Endothelial cell of umbilical vein (primary cell): Measurements from ENCODE around the gene HBP1. TPM values are rescaled to one million over a fixed set of nuclear protein-coding genes. Genes with fewer than 3 reads are reported as not detected.

ENCODE experiments used
- BruUV-seq: library from RNA; stranded (reverse); fragments of 400-500 nt; replicated peaks from 2 replicates; lab custom pipeline; 2021; lab: Mats Ljungman, UMichigan
- CTCF ChIA-PET: fragments of 300-600, 350-600 bp; sonication (Branson Sonifier 250); formaldehyde crosslinking; loops from one replicate; lab custom pipeline; 2021; ENCODE audit warnings: antibody characterized with exemption, inconsistent platforms; lab: Charles Lee
- POLR2A ChIA-PET: fragments of 300-600, 350-600 bp; sonication (Branson Sonifier 250); formaldehyde crosslinking; loops from one replicate; lab custom pipeline; 2021; ENCODE audit warnings: antibody characterized with exemption, inconsistent platforms; lab: Charles Lee
- DNase-seq: peaks from one replicate; pipeline ENCODE4 v3.0.0-alpha.2; 2011; ENCODE audit warnings: low read depth, low spot score
- FAIRE-seq: peaks from 2 replicates; lab custom pipeline; 2011; peaks lifted over from hg19 to GRCh38; lab: Jason Lieb, UNC
- H2AFZ ChIP-seq: 2 replicates; pipeline ENCODE4 v1.6.0; 2012; ENCODE audit warnings: low read depth, low read length, control low read depth, inconsistent platforms
- H3K27ac ChIP-seq: 2 replicates; pipeline ENCODE4 v1.5.1; 2011; ENCODE audit warnings: low read depth, mild to moderate bottlenecking, control low read depth, low read length, moderate library complexity; ENCODE audit not compliant: insufficient read depth
- H3K27me3 ChIP-seq, 2 experiments: 2 replicates each; pipeline versions ENCODE4 v1.6.0 to v1.6.1; 2011; ENCODE audit warnings: low read length in 2 of 2, mixed read lengths in 1 of 2; ENCODE audit not compliant: control insufficient read depth in 2 of 2, insufficient read depth in 2 of 2
- H3K36me3 ChIP-seq, 2 experiments: 2 replicates in 1 of 2; 3 replicates in 1 of 2; pipeline ENCODE4 v1.5.1; 2011; ENCODE audit warnings: low read length in 2 of 2, mild to moderate bottlenecking in 1 of 2, moderate library complexity in 1 of 2; ENCODE audit not compliant: control insufficient read depth in 2 of 2, insufficient read depth in 2 of 2; ENCODE audit errors: extremely low read depth in 1 of 2
- H3K4me1 ChIP-seq: 3 replicates; pipeline ENCODE4 v1.5.1; 2011; ENCODE audit warnings: mild to moderate bottlenecking, low read length; ENCODE audit not compliant: control insufficient read depth, insufficient read depth; ENCODE audit errors: extremely low read depth
- H3K4me2 ChIP-seq: 2 replicates; pipeline ENCODE4 v1.6.1; 2011; ENCODE audit warnings: low read length, control low read depth, mixed read lengths; ENCODE audit not compliant: insufficient read depth
- H3K4me3 ChIP-seq, 3 experiments: fragments of 200-600 bp in 1 of 3; sonication (generic), shearing (Covaris generic) in 1 of 3; replicated peaks in 1 of 3; 2 replicates each; pipeline ENCODE4 v1.5.1; 2011 to 2016; ENCODE audit warnings: control low read depth in 3 of 3, low read length in 3 of 3, mild to moderate bottlenecking in 2 of 3, inconsistent platforms in 1 of 3, low read depth in 1 of 3, moderate library complexity in 1 of 3; ENCODE audit not compliant: insufficient read depth in 1 of 3
- H3K79me2 ChIP-seq: 2 replicates; pipeline ENCODE4 v1.6.0; 2012; ENCODE audit warnings: low read length, inconsistent platforms; ENCODE audit not compliant: control insufficient read depth, insufficient read depth
- H3K9ac ChIP-seq: replicated peaks from 2 replicates; pipeline ENCODE3; 2011; ENCODE audit warnings: low read length, control low read depth; ENCODE audit not compliant: insufficient read depth; ENCODE audit errors: extremely low read depth
- H3K9me1 ChIP-seq: replicated peaks from 3 replicates; pipeline ENCODE4 v1.6.0; 2011; ENCODE audit warnings: mild to moderate bottlenecking, low read length; ENCODE audit not compliant: control insufficient read depth, insufficient read depth; ENCODE audit errors: extremely low read depth
- H3K9me3 ChIP-seq: replicated peaks from 2 replicates; pipeline ENCODE4 v1.5.1; 2012; ENCODE audit warnings: low read length, inconsistent platforms; ENCODE audit not compliant: control insufficient read depth, insufficient read depth
- H4K20me1 ChIP-seq: replicated peaks from 2 replicates; pipeline ENCODE3; 2011; ENCODE audit warnings: mild to moderate bottlenecking, low read length; ENCODE audit not compliant: control insufficient read depth, insufficient read depth; ENCODE audit errors: extremely low read depth
- EZH2 ChIP-seq: IDR thresholded peaks from 2 replicates; pipeline ENCODE4 v1.6.1; 2012; ENCODE audit warnings: borderline replicate concordance, low read depth, mild to moderate bottlenecking, moderate library complexity, low read length, inconsistent platforms; ENCODE audit not compliant: severe bottlenecking
- FOS ChIP-seq: IDR thresholded peaks from 2 replicates; pipeline ENCODE4 v1.6.1; 2011; ENCODE audit warnings: mild to moderate bottlenecking, low read length, moderate library complexity, borderline replicate concordance; ENCODE audit not compliant: insufficient read depth
- JUN ChIP-seq: IDR thresholded peaks from 2 replicates; pipeline ENCODE4 v1.6.1; 2011; ENCODE audit warnings: borderline replicate concordance, low read depth; ENCODE audit not compliant: insufficient read length, insufficient read depth
- MYC ChIP-seq: IDR thresholded peaks from one replicate; pipeline ENCODE4 v1.6.1; 2011; ENCODE audit warnings: mild to moderate bottlenecking, low read depth, low read length
- POLR2A ChIP-seq: IDR thresholded peaks from 2 replicates; pipeline ENCODE4 v1.6.1; 2012; ENCODE audit warnings: low read depth, mild to moderate bottlenecking, control low read depth, low read length
- POLR2AphosphoS5 ChIP-seq: IDR thresholded peaks from 2 replicates; pipeline ENCODE4 v1.6.1; 2012; ENCODE audit warnings: low read depth, mild to moderate bottlenecking, control low read depth, low read length, moderate library complexity; ENCODE audit not compliant: insufficient read depth
- dilution Hi-C: fragments of 300-500 bp; cut with MboI; formaldehyde crosslinking; loops from one replicate; pipeline ENCODE4 v1.15.0; 2019; ENCODE audit warnings: low sequenced_read_pairs; ENCODE audit not compliant: extremely low pct_ligation_motif_present
- intact Hi-C: fragments of 100-400 bp; cut with micrococcal nuclease; formaldehyde crosslinking; loops from one replicate; pipeline ENCODE4 v1.10.0; 2022
- polyA plus RNA-seq, 4 experiments: library from polyadenylated mRNA; depleted of rRNA in 3 of 4; stranded (reverse) in 3 of 4; unstranded in 1 of 4; fragments of >200 nt; gene quantifications; 2 replicates each; pipeline versions ENCODE4 v1.2.1 to v1.2.3, GENCODE V29; 2011 to 2012; ENCODE audit warnings: missing spikeins in 1 of 4
- total RNA-seq: library from RNA; stranded (reverse); gene quantifications from 2 replicates; pipeline ENCODE4 v1.2.3, GENCODE V29; 2021
- TF ChIP-seq, protein P1 (sequence below), 2 donors: IDR thresholded peaks; 1 replicate in 1 of 2; 2 replicates in 1 of 2; pipeline ENCODE4 v1.5.1; 2011; ENCODE audit warnings: low read length in 2 of 2, mild to moderate bottlenecking in 2 of 2, moderate library complexity in 2 of 2, control low read depth in 1 of 2, inconsistent platforms in 1 of 2, low read depth in 1 of 2; ENCODE audit not compliant: insufficient read depth in 1 of 2; ENCODE audit errors: extremely low read depth in 1 of 2

Gene HBP1
- total and polyA plus RNA-seq, 2 donors (not counting 3 experiments of a cell fraction or from before 2014, with no cell fraction given), result 49.6 to 63.4 TPM

DNA sequence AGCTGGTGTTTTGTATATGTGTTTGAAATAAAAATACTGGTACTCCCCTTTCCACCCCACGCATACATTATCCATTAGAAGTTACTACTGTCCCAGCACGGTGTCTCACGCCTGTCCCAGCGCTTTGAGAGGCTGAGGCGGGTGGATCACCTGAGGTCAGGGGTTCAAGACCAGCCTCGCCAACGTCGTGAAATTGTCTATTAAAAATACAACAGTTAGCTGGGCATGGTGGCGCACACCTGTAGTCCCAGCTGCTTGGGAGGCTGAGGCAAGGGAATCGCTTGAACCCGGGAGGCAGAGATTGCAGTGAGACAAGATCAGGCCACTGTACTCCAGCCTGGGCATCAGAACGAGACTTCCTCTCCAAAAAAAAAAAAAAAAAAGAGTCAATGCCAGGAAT lies 2.7 kb downstream of the HBP1 start:
- TF ChIP-seq, protein P1, sequence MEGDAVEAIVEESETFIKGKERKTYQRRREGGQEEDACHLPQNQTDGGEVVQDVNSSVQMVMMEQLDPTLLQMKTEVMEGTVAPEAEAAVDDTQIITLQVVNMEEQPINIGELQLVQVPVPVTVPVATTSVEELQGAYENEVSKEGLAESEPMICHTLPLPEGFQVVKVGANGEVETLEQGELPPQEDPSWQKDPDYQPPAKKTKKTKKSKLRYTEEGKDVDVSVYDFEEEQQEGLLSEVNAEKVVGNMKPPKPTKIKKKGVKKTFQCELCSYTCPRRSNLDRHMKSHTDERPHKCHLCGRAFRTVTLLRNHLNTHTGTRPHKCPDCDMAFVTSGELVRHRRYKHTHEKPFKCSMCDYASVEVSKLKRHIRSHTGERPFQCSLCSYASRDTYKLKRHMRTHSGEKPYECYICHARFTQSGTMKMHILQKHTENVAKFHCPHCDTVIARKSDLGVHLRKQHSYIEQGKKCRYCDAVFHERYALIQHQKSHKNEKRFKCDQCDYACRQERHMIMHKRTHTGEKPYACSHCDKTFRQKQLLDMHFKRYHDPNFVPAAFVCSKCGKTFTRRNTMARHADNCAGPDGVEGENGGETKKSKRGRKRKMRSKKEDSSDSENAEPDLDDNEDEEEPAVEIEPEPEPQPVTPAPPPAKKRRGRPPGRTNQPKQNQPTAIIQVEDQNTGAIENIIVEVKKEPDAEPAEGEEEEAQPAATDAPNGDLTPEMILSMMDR (IDR thresholded peaks at IDR 0.05; ENCODE audit: extremely low read depth in 1 of 2, insufficient read depth in 1 of 2, low read depth in 1 of 2, low read length in 2 of 2), result no peak
- no peak for TF ChIP-seq MYC
- CTCF ChIA-PET, result interaction anchor here (1.2 kb wide), 1 partner anchor 224 kb away, joined by 3 read pairs; no protein-coding TSS in a partner anchor
- H3K9me3 ChIP-seq, result no peaks in the 10 kb centered on the region
- H3K27me3 ChIP-seq, result no peaks in the 10 kb centered on the region
- FAIRE-seq (no peak), DNase-seq (no peak)
- H3K79me2 ChIP-seq, result peaks cover 63% of the 10 kb centered on the region
- POLR2A ChIA-PET, result no interaction called here
- no peak overlapping the region for H2AFZ ChIP-seq
- no peaks in the 10 kb centered on the region for H3K9me1 ChIP-seq
- peaks cover 14% of the 10 kb centered on the region for H3K4me1 ChIP-seq
- H3K4me2 ChIP-seq, result no peak overlapping the region
- H3K9ac ChIP-seq, result no peak overlapping the region
- intact Hi-C loops, result no loop called here
- H3K27ac ChIP-seq, result no peak overlapping the region
- BruUV-seq, result TSS peak; percentile 4
- dilution Hi-C loops, result no loop called here
- no peaks in the 10 kb centered on the region for H3K36me3 ChIP-seq
- H3K4me3 ChIP-seq, result no peak overlapping the region
- peaks cover 11% of the 10 kb centered on the region for H4K20me1 ChIP-seq

DNA sequence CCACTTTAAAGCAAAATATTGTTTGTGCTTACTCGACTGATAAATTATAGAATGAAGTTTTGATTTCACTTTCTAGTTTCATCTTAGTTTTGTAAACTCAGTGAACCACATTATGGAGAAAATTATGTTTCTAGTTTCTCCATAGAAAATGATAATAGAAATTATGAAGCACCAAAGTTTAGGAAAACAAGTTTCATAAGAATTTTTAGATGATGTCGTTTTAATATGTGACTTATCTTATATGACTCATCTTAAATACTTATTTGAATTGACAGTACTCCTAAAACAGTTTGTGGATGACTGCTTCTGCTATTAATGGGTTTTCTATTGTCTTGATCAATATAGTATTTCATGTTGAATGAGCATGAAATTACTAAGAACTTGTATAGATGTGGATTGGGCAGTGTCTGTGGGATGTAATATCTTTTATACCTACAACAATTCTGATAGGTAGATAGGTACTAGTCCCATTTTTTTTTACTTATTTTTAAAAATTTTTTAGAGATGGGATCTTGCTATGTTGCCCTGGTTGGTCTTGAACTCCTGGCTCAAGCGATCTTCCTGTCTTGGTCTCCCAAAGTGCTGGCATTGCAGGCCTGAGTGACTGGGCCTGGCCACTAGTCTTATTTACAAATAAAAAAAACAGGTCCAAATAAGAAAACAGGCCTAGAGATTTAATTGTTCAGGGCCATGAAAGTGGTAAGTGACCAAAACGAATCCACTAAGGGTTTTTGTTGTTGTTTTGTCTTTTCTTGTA lies 3.7 kb downstream of the HBP1 start:
- no peak for FAIRE-seq
- intact Hi-C loops, result no loop called here

More for the DNA sequence above, 3.7 kb downstream of the HBP1 start:
- Histone ChIP-seq H2AFZ (no peak overlapping the region), H3K79me2 (peaks cover 72% of the 10 kb centered on the region), H4K20me1 (peaks cover 11% of the 10 kb centered on the region), H3K9me1 (no peaks in the 10 kb centered on the region), H3K4me2 (no peak overlapping the region), H3K4me1 (peaks cover 6% of the 10 kb centered on the region), H3K27ac (no peak overlapping the region), H3K27me3 (no peaks in the 10 kb centered on the region), H3K4me3 (no peak overlapping the region), H3K9me3 (no peaks in the 10 kb centered on the region), H3K36me3 (no peaks in the 10 kb centered on the region), H3K9ac (no peak overlapping the region)
- DNase-seq, result no peak
- TF ChIP-seq POLR2AphosphoS5, result no peak
- no peak for TF ChIP-seq FOS
- TF ChIP-seq POLR2A, result no peak
- TF ChIP-seq, protein P1 (IDR thresholded peaks at IDR 0.05; ENCODE audit: extremely low read depth in 1 of 2, insufficient read depth in 1 of 2, low read depth in 1 of 2, low read length in 2 of 2), result no peak
- no peak for TF ChIP-seq EZH2
- TF ChIP-seq JUN, result peak; percentile 15
- TF ChIP-seq MYC, result no peak
- BruUV-seq, result TSS peak; percentile 0
- dilution Hi-C loops, result no loop called here
- POLR2A ChIA-PET, result interaction anchor here (0.6 kb wide), 1 partner anchor 1067 kb away, joined by 3 read pairs; no protein-coding TSS in a partner anchor
- CTCF ChIA-PET, result interaction anchor here (1.2 kb wide), 1 partner anchor 225 kb away, joined by 3 read pairs; no protein-coding TSS in a partner anchor
